HT1080 (cell line): ENCODE results near the gene MCM8. TPM values are rescaled to one million over a fixed set of nuclear protein-coding genes. Genes with fewer than 3 reads are reported as not detected.

ENCODE experiments used
- DNase-seq: peaks from one replicate; pipeline ENCODE4 v3.0.0-alpha.2; 2015; ENCODE audit warnings: low read depth
- small RNA-seq: library from RNA; depleted of rRNA; stranded (forward); fragments of <200 nt; gene quantifications from one replicate; pipeline ENCODE3, GENCODE V24; 2014
- total RNA-seq: library from RNA; depleted of rRNA; stranded (reverse); fragments of >200 nt; shearing (Covaris generic); gene quantifications from 2 replicates; pipeline ENCODE4 v1.2.3, GENCODE V29; 2014; rRNA removed

MCM8 gene
- total RNA-seq, 1 experiment from 2014 or later = 29.0 TPM

GRCh38 chr20:6040958-6041807 is 90.7 kb downstream of the MCM8 start:
- DNase-seq = no peak

- no peak for DNase-seq
Observed at GRCh38 chr20:6041808-6042265, 91.4 kb downstream of the MCM8 start.

- peak; percentile 10 for DNase-seq
Observed at GRCh38 chr20:6044115-6044514, 93.7 kb downstream of the MCM8 start.

- no peak for DNase-seq
Observed at GRCh38 chr20:6045566-6045965, 95.1 kb downstream of the MCM8 start.

- no peak for DNase-seq
Observed at GRCh38 chr20:6046432-6046831, 96.0 kb downstream of the MCM8 start.

GRCh38 chr20:6048391-6048790 is 97.9 kb downstream of the MCM8 start:
- DNase-seq = no peak

Small RNA genes lying within 50 kb of the gene (small RNA-seq; reads per million reads assigned to genes)
- gene RF00019 (not detected), gene RN7SL498P (not detected)

Other genes with a start within 250 kb of the MCM8 start
- gene SHLD1, start 200.3 kb upstream of the MCM8 start, total RNA-seq = 3.6 and 5.9 TPM in 2 replicates
- 0.40 and 0.61 TPM in 2 replicates for gene CHGB, start 39.1 kb upstream of the MCM8 start, total RNA-seq
- 34.4 and 39.1 TPM in 2 replicates for gene TRMT6, start 119 bp upstream of the MCM8 start, total RNA-seq
- 60.9 and 67.1 TPM in 2 replicates for gene CRLS1, start 55.5 kb downstream of the MCM8 start, total RNA-seq
- 0.13 TPM in 1 of 2 replicates, not detected in the other for gene LRRN4, start 103.4 kb downstream of the MCM8 start, total RNA-seq
- 17.0 and 22.4 TPM in 2 replicates for gene FERMT1, start 172.4 kb downstream of the MCM8 start, total RNA-seq